Hematopoietic multipotent progenitor cell treated with erythropoietin and hydrocortisone succinate and interleukin-3 and kit ligand, for 15 days (in vitro differentiated cells): ENCODE results near the gene COX20.

ENCODE experiments used
- DNase-seq: peaks from one replicate; pipeline ENCODE4 v3.0.0-alpha.2; 2015; ENCODE audit warnings: low spot score

Gene COX20

GRCh38 chr1:244851546-244852231 is 16.2 kb downstream of the COX20 start:
- no peak for DNase-seq

GRCh38 chr1:244852694-244853093 is 17.2 kb downstream of the COX20 start:
- DNase-seq: no peak

DNA sequence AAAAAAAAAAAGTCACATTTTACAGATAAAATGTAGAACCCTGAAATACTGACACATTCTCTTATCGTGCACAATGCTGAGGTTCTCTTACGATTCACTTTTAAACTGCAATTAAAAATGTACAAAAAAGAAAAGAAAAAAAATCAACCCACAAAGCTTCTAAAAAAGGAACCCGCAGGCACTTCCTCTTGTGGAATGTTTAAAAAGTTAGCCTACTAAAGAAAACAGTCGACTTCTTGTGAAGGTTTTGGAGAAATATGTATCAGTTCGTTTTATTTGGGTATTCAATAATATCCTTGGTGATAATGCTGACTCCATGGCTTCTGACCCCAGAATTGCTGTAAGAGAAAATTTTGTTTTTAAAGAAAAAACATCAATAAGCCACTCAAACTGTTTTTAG is 18.7 kb downstream of the COX20 start:
- no peak for DNase-seq

DNA sequence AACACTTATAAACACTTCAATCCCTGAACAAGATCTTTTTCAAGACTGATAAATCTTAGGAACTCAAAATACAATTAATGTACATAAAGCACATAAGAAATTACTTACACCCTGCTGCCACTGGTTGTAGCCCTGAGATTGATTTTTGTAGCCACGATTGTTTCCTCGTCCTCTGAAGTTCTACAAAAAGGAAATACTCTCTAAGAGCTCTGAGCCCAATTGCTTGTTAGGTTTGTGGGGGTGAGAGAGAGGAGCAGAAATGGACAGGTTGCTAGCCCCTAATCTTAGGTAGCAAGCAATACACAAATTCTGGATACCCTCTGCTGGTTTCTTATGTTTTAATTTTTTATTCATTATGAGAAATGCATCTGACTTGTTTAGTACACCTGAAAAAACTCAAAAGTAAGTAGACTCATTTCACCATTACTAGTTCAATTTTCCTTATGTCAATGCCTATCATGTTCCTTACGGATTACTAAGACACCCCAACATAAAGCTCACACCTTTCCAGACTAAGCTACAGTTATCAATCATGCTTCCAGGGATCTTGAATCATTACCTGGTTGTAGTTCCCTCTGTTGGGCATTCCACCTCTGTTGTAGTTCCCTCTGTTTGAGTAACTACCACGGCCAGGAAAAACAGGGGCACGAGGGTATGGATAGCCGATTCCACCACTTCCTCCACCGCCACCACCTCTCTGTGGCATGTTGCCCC is 19.6 kb downstream of the COX20 start:
- DNase-seq: no peak

DNA sequence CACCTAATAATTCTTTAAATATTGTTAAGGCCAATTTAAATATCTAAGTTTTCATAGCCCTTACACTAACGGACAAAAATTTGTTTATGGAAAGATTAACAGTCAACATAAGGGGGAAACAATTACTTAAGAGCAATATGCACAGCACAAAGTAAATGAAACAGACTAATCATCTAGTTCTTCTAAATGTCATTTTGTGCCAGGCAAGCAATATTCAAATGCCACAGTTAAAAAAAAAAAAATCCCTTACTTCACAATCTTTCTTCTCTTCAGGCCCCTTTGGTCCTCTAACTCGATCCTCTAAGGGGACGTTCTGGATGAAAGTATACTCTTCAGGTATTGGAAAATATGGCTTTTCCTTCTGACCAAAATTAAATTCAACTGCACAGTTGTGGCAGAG is 22.3 kb downstream of the COX20 start:
- DNase-seq: no peak

- DNase-seq: no peak
Measured at GRCh38 chr1:244858357-244858756, 22.9 kb downstream of the COX20 start.

- no peak for DNase-seq
Measured at GRCh38 chr1:244860078-244860477, 24.6 kb downstream of the COX20 start.

DNA sequence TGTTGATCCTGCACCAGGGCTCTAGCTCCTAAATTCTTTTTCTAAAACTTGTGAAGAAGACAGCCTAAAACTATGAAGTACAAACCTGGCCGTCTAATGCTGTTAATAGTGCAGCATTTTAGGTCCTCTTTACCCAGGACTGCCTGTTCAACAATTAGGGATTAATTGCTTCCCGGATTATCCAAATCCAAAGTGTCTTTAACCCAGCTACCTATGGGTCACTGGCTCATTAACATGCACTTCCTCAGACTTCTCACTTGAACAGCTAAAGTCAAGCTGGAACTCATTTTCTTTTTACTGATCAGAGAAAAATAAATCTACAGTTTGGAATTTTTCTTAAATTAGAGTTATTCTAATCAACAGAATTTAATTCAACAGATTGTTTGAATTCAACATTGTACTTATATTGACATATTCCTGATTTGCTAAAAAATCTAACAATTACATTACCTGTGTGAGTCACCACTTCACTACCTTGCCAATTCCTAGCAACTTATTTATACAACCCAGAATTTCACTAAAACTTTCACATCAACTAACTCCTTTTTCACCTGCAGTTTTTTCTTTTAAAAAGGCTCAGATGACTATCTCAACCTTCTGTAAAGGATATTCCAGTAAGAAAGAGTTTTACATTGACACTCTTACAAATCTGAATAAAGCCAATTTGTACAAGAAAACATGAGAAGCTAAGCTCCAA is 25.6 kb downstream of the COX20 start:
- DNase-seq: no peak

DNA sequence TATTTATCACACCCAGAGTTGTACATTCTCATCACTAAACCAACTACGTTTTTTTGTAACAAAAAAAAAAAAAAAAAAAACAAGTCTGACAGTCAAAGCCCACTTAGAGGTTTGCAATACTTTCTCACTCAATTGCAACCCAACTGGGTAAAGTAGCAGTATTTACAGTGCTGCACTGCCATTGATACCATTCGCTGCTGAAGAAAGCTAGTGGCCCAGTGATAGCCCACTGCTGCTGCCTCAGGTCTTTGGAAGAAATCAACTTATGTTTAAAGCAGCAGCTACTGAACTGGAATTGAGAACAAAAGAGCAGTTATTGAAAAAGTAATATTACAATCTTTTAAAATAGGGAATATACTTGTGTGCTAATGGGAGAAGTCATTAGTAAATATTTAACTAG is 26.2 kb downstream of the COX20 start:
- no peak for DNase-seq

DNA sequence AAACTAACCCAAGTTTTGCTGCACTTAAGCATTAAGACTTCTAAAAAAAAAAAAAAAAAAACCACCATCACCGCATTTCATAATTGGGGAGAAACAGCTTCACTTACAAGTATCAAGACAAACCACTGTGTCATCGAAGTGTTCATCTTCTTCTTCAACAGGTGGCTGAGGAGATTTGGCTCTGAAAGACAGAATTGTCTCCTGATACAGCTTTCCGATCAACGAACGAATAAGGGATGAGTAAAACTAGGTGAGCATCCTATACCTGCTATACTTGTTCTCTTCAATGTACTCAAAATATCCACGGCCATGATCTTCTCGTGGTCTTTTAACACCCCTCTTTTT is 26.9 kb downstream of the COX20 start:
- DNase-seq: peak; percentile 65

DNA sequence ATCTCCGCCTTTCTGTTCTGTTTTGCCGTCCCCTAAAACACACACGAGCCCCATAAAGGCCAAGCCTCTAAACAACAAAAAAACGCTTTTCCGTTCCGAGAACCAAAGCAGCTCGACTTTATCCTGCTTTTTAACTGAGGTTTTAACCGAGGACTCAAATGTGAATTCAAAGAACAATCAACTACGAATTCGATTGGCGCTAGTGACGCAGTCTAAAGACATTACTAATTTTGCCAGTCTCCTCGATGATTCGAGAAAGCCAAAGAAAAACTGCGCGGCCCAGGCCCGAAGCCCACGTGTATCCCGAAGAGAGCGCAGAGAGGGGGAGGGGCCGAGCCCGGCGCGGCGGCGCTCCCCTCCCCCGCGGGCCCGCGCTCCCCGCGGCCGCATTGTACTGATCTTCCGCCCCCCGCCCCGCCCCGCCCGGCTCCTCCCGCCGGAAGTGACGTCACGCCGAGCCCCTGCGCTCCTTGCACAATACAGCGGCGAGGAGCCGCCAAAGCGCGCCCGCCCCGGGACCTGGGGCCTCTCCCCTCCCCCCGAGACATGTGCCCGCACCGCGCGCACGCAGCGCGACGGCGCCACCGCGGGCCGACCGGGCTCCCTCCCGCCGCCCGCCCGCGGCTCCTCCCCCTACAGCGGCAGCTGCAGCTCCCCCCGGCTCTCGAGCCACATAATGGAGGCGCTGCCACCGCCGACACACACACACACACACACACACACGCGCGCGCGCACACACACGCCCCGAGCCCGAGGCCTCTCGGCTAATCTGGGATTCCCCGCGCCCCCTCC is 27.4 kb downstream of the COX20 start:
- peak; percentile 88 for DNase-seq

DNA sequence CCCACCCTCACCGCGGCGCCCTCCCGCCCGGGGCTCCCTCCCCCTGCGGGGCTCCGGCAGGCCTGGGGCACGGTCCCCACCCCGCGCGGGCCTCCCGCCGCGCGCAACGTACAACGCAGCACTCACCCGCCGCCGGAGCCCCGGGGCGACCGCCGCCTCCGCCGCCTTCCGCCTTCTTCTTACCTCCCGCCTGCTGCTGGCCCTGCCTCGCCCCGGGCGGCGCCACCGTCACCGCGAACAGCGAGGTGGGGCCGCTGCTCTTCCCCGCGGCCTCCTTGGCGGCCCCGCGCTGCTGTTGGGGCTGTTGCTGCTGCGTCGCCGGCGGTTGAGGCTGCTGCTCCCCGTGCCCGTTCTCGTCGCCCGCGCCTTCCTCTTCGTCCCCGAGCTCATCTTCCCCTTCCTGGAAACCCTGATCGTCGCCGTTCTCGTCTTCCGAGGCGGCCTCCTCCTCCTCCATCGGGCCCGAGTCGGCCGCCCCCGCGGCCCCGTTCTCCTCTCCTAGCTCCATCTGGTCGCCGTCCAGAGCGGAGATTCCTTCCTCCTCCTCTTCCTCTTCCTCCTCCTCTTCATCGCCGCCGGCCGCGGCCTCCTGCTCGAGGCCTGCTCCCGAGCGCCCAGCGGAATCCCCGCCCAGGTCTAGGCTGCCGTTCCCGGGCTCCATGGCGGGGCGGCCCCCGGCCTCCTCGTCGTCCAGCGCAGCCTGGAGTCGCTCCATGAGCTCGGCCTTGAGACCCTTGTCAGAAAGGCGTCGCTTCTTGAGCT is 28.2 kb downstream of the COX20 start:
- DNase-seq: peak; percentile 50

DNA sequence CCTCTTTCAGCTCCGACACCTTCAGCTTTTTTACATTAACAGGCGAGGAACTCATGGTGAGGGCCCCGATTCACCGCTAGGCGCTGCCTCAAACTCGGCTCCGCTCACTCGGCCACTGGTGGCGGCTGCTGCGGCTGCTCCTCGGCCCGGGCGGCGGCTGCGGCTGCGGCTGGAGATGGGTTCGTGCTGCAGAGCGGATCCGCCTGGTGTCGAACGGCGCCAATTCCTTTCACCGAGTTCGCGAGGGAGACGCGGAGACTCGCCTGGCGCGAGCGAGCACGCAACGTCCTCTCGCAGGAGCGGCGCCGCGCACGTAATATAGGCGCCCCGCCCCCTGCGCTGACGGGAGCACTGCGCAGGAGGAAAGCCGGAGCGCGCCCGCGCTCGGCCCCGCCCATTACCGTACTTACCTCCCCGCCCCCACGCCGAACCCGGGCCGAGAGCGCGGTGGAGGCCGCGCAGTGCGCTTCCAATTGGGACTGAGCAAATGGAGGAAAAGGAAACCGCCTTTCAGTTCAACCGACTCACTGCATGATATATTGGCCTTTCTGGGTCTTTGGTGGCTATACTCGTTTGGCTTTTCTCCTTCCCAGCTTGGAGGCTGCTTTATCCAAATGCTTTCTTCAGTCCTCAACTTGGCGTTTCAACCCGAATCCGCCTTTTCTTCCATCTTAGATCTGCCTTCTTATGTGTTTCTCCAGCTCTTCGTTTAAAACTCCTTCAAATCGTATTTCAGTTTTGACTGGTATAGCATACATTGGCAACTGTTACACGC is 29.0 kb downstream of the COX20 start, which contains the start of gene HNRNPU:
Gene HNRNPU, minus strand, starts transcription at position 291 of the 775 bp plus-strand sequence. Its CDS starts 236 bp downstream, at position 55.
- DNase-seq: peak; percentile 98

- no peak for DNase-seq
Measured at GRCh38 chr1:244865028-244865371, 29.5 kb downstream of the COX20 start.

DNA sequence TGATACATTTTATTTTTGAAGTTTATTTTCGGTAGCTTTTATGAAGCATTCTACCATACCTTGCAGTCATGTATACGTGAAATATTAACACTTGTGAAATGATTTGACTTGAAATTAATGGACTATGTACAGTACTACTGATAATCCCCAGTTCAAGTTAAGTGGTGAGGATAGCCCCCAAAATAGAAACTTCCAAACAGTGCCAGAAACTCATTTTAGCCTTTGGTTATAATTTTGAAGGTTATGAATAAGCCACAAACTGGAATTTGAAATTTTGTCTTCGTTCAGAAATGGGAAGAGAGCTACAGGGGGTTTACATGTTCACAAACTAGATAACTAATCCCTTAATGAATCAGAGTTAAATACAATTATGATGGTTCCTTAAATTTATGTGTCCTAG is 30.4 kb downstream of the COX20 start:
- DNase-seq: no peak

DNA sequence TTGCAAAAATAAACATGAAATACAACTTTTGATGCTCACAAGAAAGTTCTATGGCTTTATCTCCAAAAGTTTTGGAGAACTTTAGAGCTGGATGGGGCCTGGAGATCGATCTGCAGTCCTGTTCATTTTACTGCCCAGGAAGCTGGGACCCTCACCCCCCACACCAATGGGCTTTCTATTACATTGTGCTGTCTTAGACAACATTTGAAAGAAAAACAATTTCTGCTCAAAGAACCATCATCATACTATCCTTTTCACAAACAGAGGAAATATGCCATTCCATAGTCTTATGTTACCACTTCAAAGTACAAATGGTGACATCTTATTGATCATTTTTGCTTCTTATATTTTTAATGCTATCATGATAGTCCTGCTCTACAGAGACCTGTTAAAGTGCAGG is 30.9 kb downstream of the COX20 start:
- DNase-seq: no peak

DNA sequence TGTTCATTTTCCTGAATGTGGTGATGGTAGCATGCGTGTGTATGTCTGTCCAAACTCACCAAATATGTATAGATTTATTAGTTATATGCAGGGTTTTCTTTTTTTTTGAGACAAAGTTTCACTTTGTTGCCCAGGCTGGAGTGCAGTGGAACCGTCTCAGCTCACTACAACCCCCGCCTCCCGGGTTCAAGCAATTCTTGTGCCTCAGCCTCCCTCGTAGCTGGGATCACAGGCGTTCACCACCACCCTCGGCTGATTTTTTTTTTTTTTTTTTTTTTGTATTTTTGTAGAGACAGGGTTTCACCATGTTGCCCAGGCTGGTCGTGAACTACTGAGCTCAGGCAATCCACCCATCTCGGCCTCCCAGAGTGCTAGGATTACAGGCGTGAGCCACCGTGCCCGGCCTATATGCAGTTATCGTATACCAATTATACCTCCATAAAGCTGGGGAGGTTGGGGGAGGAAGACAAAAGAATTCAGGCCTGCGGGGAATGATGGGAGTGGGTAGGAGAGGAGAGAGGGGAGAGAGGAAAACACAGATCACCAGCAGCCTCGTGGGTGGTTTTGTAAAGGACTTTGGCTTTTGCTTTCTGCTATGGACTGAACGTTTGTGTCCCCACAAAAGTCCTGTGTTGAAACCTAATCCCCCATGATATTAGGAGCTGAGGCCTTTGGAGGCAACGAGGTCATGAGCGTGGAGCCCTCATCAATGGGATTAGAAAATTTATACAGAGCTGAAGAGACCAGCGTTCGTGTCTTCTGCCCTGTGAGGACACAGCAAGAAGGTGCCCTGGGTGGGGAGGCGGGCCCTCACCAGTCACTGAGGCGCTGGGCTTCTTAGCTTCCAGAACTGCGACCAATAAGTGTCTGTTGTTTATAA is 33.3 kb downstream of the COX20 start:
- no peak for DNase-seq

DNA sequence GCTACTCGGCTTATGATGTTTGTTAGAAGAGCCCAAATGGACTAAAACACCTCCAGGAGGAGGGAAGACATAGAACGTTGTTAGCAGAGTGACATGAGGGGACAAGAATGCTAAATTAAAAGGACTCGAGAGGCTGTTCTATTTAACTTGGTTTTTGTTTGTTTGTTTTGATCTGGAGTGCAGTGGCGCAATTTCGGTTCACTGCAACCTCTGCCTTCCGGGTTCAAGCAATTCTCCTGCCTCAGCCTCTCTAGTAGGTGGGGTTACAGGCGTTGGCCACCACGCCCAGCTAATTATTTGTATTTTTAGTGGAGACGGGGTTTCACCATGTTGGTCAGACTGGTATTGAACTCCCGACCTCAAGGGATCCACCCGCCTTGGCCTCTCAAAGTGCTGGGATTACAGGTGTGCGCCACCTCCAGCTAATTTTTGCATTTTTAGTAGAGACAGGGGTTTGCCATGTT is 33.9 kb downstream of the COX20 start:
- no peak for DNase-seq

- DNase-seq: no peak
Measured at GRCh38 chr1:244869950-244870349, 34.5 kb downstream of the COX20 start.
